ENCODE results near the gene FOXO4. TPM values are rescaled to one million over a fixed set of nuclear protein-coding genes. Genes with fewer than 3 reads are reported as not detected.

FOXO4 gene
- total RNA-seq, 3 donors from 2014 or later (not counting 1 experiment from before 2014, with no cell fraction given) = 47.3 to 57.2 (median 51.2) TPM

GRCh38 chrX:71109051-71109450 lies 13.4 kb downstream of the FOXO4 start:
- Histone ChIP-seq H3K9me3 (ENCODE audit: control insufficient read depth, insufficient read depth, low read length) (no peaks in the 10 kb centered on the region), H3K4me3 (ENCODE audit: low read length) (peak overlapping the region; percentile 74), H3K27me3 (ENCODE audit: control insufficient read depth, insufficient read depth, low read length) (no peaks in the 10 kb centered on the region), H3K27ac (ENCODE audit: low read length) (peak overlapping the region; percentile 100), H3K36me3 (ENCODE audit: control insufficient read depth, insufficient read depth, low read length) (peaks cover 29% of the 10 kb centered on the region), H3K4me1 (ENCODE audit: control insufficient read depth, insufficient read depth, low read length) (peaks cover 79% of the 10 kb centered on the region)
- Mint-ChIP-seq H3K36me3 (peaks cover 5% of the 10 kb centered on the region), H3K4me1 (peaks cover 76 to 81% of the 10 kb centered on the region in 2 donors), H3K27me3 (ENCODE audit: low read depth in 2 of 2) (no peaks in the 10 kb centered on the region), H3K9me3 (no peaks in the 10 kb centered on the region), H3K27ac (peak overlapping the region; percentile 97 to 99), H3K4me3 (peak overlapping the region; percentile 84)
- DNase-seq (peak in 1 of 2 donors; percentile 52), ATAC-seq (no peak)
- WGBS (ENCODE audit: insufficient coverage) = no CpG with 5 or more reads among the region's 6 CpGs
- TF ChIP-seq CTCF (IDR thresholded peaks at IDR 0.05) = no peak
- intact Hi-C loops (cut with micrococcal nuclease) = loop anchor here (10.0 kb wide), 1 partner anchor 426 kb away; the partner anchor contains the start of gene OGT

GRCh38 chrX:71111141-71111843 lies 15.6 kb downstream of the FOXO4 start, which contains the start of gene IL2RG:
Gene IL2RG (minus strand): TSS chrX:71111577. CDS start chrX:71111539, 38 bp downstream.
- peaks cover 57 to 63% of the 10 kb centered on the region in 2 donors for H3K4me1 Mint-ChIP-seq
- Histone ChIP-seq H3K4me3 (ENCODE audit: low read length) (peak within 1 kb of the TSS; percentile 74), H3K4me1 (ENCODE audit: control insufficient read depth, insufficient read depth, low read length) (peaks cover 57% of the 10 kb centered on the region), H3K27me3 (ENCODE audit: control insufficient read depth, insufficient read depth, low read length) (no peaks in the 10 kb centered on the region), H3K27ac (ENCODE audit: low read length) (peak within 1 kb of the TSS; percentile 100), H3K9me3 (ENCODE audit: control insufficient read depth, insufficient read depth, low read length) (no peaks in the 10 kb centered on the region), H3K36me3 (ENCODE audit: control insufficient read depth, insufficient read depth, low read length) (peaks cover 29% of the 10 kb centered on the region)
- DNase-seq (peak; percentile 60 to 92), ATAC-seq (peak; percentile 76 to 95 (median 85))
- intact Hi-C loops (cut with micrococcal nuclease) = loop anchor here (2.0 to 5.0 kb wide), 3 partner anchors 14 to 256 kb away; partner anchors contain the start of genes SNX12 and TAF1
- no peaks in the 10 kb centered on the region for H3K9me3 Mint-ChIP-seq
- peak within 1 kb of the TSS; percentile 97 to 99 for H3K27ac Mint-ChIP-seq
- no peaks in the 10 kb centered on the region for H3K36me3 Mint-ChIP-seq
- H3K4me3 Mint-ChIP-seq = peak within 1 kb of the TSS; percentile 84
- WGBS (ENCODE audit: insufficient coverage) = 0% methylated on average over 1 of the region's 8 CpGs
- H3K27me3 Mint-ChIP-seq (ENCODE audit: low read depth in 2 of 2) = no peaks in the 10 kb centered on the region
- no peak for TF ChIP-seq CTCF (IDR thresholded peaks at IDR 0.05)

GRCh38 chrX:71111921-71112431 lies 16.3 kb downstream of the FOXO4 start:
- H3K36me3 ChIP-seq (ENCODE audit: control insufficient read depth, insufficient read depth, low read length) = peaks cover 29% of the 10 kb centered on the region
- ATAC-seq = peak; percentile 40 to 49 (median 40)
- H3K4me3 ChIP-seq (ENCODE audit: low read length) = peak overlapping the region; percentile 74
- H3K9me3 ChIP-seq (ENCODE audit: control insufficient read depth, insufficient read depth, low read length) = no peaks in the 10 kb centered on the region
- no peak for TF ChIP-seq CTCF (IDR thresholded peaks at IDR 0.05)
- H3K9me3 Mint-ChIP-seq = no peaks in the 10 kb centered on the region
- peak overlapping the region; percentile 84 for H3K4me3 Mint-ChIP-seq
- intact Hi-C loops (cut with micrococcal nuclease) = loop anchor here (2.0 to 5.0 kb wide), 3 partner anchors 15 to 255 kb away; partner anchors contain the start of genes SNX12 and TAF1
- DNase-seq = peak in 1 of 2 donors; percentile 74
- H3K4me1 Mint-ChIP-seq = peaks cover 52 to 58% of the 10 kb centered on the region in 2 donors
- H3K27me3 Mint-ChIP-seq (ENCODE audit: low read depth in 2 of 2) = no peaks in the 10 kb centered on the region
- H3K36me3 Mint-ChIP-seq = no peaks in the 10 kb centered on the region
- H3K4me1 ChIP-seq (ENCODE audit: control insufficient read depth, insufficient read depth, low read length) = peaks cover 51% of the 10 kb centered on the region
- H3K27ac ChIP-seq (ENCODE audit: low read length) = peak overlapping the region; percentile 100
- no peaks in the 10 kb centered on the region for H3K27me3 ChIP-seq (ENCODE audit: control insufficient read depth, insufficient read depth, low read length)
- H3K27ac Mint-ChIP-seq = peak overlapping the region; percentile 97 to 99
- 0% methylated on average over 3 of the region's 5 CpGs for WGBS (ENCODE audit: insufficient coverage)

Data from natural killer cell (primary cell).